Raji (cell line): ENCODE data around the gene HRCT1.

Source experiments
- POLR2A ChIP-seq: IDR thresholded peaks from 2 replicates; pipeline ENCODE4 v1.6.1; 2011; ENCODE audit warnings: low read depth, low read length, control low read depth; ENCODE audit not compliant: insufficient read depth

The HRCT1 gene

DNA sequence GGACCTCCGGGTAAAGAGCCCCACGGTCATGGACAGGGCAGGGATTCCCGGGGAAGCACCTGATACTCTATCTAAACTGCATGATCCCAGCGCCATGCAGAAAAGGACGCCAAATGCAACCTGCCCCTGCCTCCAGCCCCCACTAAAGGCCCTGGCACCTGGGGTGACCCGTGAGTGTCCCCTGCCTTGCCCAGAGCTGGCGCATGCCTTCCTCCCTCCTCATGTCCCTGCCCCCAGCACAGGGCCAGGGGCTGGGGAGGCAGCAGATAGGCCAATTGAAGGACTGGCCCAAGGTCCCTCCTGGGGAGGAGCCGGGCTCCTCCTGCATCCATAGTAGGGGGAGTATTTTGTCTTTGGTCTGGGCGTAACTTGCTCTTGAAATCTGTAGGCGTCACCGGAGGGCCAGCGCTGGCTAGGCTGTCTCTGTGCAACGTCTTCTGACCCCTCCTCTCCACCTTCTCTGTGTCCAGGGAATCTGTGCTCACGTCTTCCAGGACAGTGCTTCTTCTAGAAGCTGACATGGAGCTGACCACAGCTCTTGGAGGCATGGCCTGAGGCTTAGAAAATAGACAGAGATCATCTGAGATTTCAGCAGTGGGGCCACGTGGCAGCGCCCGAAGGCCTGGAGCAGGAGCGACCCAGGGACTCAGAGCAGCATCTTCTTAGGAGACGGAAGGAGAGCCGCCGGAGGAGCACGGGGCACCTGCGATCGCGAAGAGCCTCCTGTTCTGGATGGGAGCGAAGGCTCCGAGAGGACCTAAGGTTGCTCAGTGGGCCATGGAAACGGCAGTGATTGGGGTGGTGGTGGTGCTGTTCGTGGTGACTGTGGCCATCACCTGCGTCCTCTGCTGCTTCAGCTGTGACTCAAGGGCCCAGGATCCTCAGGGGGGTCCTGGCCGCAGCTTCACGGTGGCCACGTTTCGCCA, 3.9 kb downstream of the HRCT1 start:
- TF ChIP-seq POLR2A: no peak

DNA sequence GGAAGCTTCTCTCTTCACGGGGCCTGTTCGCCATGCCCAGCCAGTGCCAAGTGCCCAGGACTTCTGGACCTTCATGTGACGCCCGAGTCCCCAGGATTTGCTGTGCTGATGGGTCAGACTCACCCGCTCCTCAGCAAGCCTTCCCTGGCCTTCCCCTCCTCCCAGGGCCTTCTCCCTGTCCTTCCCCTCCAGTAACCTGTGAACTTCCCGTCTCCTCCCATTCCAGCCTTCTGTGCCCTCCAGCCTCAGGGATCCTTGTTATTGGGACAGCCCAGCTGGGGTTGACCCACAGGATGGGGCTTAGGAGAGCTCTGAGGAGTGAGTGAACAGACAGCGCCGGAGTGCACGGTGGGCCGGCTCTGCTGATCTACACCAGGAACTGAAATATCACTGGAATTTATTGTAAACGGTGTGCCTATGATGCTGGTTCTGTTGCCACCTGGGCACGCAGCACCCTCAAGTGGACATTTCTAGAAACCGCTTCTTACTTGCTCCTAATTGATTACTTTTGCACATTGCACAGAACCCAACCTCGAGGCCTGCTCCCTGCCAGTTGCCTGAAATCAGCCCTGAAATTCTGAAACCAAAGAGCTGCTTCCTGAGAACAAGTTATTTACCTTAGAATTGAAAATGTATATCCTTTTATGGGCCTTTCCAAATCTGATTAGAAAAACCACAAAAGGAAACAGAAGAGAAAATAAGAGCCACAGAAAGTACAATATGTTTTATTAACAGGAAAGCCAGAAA, 4.8 kb downstream of the HRCT1 start:
- TF ChIP-seq POLR2A: no peak

DNA sequence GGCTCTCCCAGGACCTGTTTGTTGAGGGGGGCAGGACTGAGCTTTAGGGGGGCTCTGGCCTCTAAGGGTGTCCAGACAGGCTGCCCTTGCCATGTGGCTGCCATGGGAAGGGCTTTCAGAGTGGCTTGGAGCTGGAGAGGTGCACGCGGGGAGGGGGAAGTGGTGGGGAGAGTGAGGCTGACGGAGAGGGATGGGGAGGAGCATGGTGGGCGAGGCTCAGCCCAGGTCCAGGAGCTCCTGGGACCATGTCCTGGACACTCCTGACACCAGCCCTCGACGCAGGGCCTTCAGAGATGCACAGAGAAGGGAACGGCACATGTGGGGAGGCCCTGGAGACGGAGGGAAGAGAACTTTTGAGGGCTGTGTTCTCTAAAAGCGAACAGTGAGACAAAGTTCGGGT, 5.7 kb downstream of the HRCT1 start:
- no peak for TF ChIP-seq POLR2A

DNA sequence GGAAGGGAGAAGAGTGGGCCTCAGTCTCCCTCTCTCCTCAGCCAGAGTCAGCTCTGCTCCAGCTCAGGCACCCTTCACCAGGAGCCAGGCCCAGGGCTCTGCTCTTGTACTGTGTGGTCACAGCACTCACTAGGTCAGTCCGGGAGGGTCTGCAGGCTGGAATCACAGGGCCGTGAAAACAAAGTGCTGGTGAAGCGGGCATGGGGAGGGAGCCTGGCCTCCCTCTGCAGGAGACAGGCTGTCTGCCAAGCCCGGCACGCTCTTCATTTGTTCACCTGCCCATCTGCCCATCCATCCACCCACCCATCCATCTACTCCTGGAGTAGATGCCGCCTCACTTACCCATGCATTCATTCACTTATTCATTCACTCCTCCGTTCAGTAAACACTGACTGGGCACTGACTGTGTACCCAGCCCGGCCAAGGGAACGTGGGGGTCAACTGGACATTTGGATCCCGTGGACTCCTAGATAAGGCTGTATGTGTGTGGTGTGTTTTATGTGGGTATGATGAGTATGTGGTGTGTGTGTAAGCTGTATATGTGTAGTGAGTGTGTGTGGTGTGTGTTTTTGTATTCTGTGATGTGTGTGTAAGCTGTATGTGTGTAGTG, 6.9 kb downstream of the HRCT1 start:
- no peak for TF ChIP-seq POLR2A

DNA sequence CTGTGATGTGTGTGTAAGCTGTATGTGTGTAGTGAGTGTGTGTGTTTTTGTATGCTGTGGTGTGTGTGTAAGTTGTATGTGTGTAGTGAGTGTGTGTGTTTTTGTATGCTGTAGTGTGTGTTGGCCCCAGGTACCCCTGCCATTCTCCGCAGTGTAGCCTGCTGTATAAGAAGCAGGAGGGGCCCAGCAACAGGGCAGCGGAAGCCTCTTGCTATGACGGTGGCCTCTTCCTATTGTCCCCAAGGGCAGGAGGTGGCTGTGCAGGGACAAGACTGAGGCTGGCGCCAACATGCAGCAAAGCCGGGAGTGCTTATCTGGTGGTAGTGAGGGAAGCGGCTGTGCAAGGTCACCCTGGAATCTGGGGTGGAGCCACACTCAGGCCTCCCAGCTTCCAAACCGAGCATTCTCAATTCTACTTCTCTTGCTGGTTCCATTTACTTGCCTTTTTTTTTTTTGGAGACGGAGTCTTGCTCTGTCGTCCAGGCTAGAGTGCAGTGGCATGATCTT, 8.4 kb downstream of the HRCT1 start:
- no peak for TF ChIP-seq POLR2A

DNA sequence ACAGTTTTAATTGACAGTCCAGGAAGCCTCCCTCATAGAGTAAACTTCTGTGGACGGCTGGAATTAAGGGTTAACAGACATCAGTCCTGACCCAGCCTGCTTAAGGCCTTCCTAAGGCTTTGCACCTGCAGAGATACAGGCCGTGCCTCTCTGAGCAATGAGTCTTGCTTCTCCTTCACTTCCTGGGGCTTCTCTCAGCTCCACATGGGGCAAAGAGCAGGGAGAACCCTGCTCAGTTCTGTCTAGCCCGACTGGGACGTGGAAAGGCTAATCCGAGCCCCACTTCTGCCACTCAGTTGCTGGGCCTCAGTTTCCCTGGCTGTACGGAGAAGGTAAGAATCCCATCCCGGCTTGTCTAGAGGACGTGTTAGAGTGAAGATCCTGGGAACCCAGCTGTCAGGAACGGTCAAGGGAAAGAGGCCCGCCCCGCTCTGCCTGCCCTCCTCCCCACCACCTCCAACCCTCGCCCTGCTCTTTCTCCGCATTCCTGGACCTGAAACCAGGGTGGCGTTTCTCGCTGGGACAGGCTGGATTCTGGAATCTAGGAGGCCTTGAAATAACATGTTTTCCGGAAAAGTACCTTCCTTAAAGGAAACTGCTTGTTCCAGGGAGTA, 9.8 kb downstream of the HRCT1 start:
- TF ChIP-seq POLR2A: no peak

DNA sequence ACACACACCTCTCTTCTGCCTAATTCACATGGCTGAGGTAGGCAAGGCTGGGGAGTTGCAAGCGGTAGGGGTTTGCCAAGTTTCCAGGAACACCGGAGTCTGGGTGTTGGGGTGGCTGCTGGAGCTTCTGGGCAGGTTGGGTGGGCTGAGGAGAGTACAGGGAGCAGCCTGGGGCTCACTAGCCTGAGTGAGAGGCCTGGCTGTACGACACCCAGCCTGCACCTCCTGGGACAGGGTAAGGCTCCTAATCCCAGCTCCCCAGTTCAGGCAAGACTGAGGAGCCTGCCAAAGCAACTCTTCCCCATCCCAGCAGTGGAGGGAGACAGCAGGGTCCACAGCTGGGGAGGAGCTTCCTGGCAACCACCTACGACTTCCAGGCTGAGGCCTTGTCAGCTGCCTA, 11.3 kb downstream of the HRCT1 start:
- no peak for TF ChIP-seq POLR2A

DNA sequence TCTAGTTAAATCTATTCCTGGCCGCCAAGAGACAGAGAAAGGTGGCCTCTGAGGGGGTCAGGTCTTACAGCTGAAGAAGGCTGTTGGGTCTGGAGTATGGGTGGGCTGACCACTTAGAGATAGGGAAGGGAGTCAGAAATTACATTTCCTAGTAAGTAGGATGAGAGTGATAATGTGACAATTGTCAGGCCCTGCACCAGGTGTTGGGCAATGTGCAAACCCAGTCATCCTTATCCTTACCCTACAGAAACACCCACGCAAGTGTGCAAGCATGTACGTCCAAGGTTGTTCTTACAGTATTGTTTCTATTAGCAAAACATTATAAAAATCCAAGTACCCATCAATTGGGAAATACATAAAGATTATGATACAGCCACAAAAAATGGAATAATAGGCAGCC, 12.8 kb downstream of the HRCT1 start:
- TF ChIP-seq POLR2A: no peak

DNA sequence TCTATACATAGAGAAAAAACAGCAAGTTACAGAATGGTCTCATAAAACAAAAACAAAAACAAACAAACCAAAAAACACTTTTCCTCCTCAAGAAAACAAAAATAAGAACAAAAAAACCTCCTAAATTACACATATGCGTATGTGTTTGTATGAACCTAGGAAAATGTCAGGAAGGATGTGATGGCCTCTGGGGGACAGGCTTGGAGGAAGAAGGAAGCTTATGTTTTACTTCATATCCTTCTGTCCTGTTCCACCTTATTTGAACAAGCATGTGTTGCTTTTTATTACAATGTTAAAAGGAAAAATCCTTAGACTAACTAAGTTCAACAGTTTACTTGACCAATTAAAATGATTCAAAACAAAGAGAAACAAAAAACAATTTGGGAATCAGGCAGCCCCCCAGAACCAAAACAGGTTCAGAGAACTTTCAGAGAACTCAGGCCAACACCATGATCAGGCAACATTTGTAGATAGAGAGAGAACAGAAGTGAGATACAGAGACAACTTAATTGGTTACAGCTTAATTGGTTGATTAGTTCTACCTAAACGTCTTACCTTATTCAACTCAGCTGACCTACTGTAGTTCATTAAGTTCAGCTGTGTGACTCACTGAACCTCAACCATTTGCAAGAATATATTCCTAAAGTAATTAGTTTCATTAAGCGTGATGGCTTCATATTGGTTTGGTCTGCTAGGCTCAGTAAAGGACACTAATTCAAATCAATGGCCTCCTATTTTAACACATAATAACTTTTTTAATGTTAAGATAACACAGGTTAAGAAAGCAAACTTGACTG, 13.4 kb downstream of the HRCT1 start:
- no peak for TF ChIP-seq POLR2A

DNA sequence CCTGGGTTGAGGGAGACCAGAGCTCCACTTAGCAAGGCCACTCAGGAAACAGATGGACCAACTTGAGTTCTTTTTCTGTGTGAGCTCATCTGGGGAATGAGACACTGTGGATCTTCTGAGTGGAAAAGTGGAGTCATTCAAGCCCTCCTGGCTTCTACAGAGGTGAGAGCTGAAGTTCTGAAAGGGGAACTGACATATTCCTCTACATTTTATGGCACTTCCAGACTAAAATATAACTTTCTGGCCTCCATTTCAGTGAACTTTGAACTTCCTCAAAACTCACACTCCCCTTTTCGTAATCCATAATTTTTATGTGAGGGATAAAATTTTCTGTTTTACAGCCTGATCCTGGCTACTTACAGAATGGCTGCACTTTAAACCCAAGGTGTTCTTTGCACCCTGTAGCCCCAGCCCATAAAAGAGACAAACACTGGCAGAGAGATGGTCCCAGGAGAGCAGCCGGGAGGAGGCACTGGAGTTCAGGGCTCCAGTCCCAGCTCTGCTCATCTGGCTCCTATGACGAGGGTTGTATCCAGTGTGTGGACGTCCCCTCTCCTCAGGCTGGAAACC, 14.1 kb downstream of the HRCT1 start:
- no peak for TF ChIP-seq POLR2A

DNA sequence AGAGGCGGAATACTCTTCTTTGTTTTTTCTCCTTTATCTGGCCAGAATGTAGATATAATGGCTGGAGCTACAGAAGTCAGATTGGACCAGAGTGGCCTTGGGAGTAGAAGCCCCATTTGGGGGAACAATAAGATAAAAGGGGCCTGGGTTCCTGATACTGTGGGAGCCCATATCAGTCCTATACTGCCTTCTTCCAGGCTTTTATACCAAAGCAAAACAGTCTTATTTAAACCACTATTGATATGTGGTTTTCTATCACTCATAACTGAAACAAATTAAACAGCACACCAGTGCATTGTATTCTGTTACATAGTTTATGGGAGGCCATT, 17.6 kb downstream of the HRCT1 start:
- TF ChIP-seq POLR2A: no peak

DNA sequence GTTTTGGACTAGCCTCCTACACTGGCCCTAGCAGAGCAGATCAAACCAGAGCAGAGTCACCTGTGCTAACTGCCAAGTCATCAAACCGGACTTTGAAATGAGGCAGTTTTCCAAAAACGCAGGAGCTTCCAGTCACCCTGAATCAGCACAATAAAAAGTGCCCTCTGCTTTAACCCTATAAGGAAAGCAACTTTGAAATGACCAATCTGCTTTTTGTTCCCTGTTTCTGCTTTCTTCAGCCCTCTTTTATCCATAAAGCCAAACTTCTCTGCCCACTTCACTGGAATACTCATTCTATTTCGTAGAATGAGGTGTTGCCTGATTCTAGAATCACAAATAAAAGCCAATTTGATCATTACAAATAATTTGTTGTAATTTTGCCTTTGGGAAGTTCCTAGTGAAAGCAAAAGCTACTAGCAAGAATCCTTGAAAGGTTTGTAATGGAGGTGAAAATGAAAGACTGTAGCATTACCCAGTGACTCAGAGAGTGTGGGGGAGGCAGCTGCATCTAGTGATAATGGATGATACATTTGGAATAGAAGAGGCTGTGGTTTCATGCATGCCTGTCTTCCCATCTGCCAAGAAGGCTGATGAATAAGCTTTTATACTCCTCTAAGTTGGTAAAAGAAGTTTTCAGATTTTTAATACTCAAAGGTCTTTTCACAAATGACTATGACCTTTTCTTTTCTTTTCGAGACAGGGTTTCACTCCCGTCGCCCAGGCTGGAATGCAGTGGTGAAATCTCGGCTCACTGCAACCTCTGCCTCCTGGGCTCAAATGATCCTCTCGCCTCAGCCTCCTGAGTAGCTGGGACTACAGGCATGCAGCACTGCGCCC, 18.1 kb downstream of the HRCT1 start:
- no peak for TF ChIP-seq POLR2A
